Neuronal stem cell (in vitro differentiated cells): ENCODE results near the gene SUPT6H.

Experiments
- DNase-seq: peaks from one replicate; pipeline ENCODE4 v3.0.0-alpha.2; 2013; ENCODE audit warnings: low spot score
- H2AFZ ChIP-seq: one replicate; pipeline ENCODE4 v1.6.1; 2013; ENCODE audit warnings: mild to moderate bottlenecking, low read length, inconsistent platforms
- H2AK5ac ChIP-seq: 2 replicates; pipeline ENCODE4 v1.6.1; 2013; ENCODE audit warnings: low read depth, mild to moderate bottlenecking, inconsistent platforms, low read length, moderate library complexity, mixed read lengths
- H2BK120ac ChIP-seq: 2 replicates; pipeline ENCODE4 v1.6.1; 2013; ENCODE audit warnings: low read depth, mild to moderate bottlenecking, inconsistent platforms, low read length, moderate library complexity, mixed read lengths
- H2BK12ac ChIP-seq: one replicate; pipeline ENCODE4 v1.6.1; 2013; ENCODE audit warnings: low read length, inconsistent platforms
- H2BK15ac ChIP-seq: 2 replicates; pipeline ENCODE4 v1.6.1; 2013; ENCODE audit warnings: mild to moderate bottlenecking, low read length, inconsistent platforms, mixed read lengths
- H2BK5ac ChIP-seq: one replicate; pipeline ENCODE4 v1.6.1; 2013; ENCODE audit warnings: inconsistent platforms, mild to moderate bottlenecking, low read length, moderate library complexity
- H3K14ac ChIP-seq: one replicate; pipeline ENCODE4 v1.6.1; 2013; ENCODE audit warnings: low read length, inconsistent platforms
- H3K18ac ChIP-seq: 2 replicates; pipeline ENCODE4 v1.6.1; 2013; ENCODE audit warnings: low read length, inconsistent platforms
- H3K23ac ChIP-seq: 2 replicates; pipeline ENCODE4 v1.6.1; 2013; ENCODE audit warnings: low read depth, mild to moderate bottlenecking, mixed read lengths, low read length, inconsistent platforms; ENCODE audit not compliant: poor library complexity
- H3K27ac ChIP-seq: replicated peaks from 3 replicates; pipeline ENCODE4 v1.5.1; 2013; ENCODE audit warnings: low read length, inconsistent platforms
- H3K27me3 ChIP-seq, 3 experiments: 2 replicates each; pipeline ENCODE4 v1.6.1; 2013; ENCODE audit warnings: low read length in 3 of 3, mild to moderate bottlenecking in 2 of 3, inconsistent platforms in 1 of 3, low read depth in 1 of 3, mixed read lengths in 1 of 3, moderate library complexity in 1 of 3; ENCODE audit not compliant: control insufficient read depth in 3 of 3, insufficient read depth in 3 of 3
- H3K36me3 ChIP-seq, 2 donors: replicated peaks in 1 of 2; 2 replicates each; pipeline ENCODE4 v1.6.1; 2013; ENCODE audit warnings: low read length in 2 of 2; ENCODE audit not compliant: control insufficient read depth in 2 of 2, insufficient read depth in 2 of 2
- H3K4ac ChIP-seq: 2 replicates; pipeline ENCODE4 v1.6.1; 2013; ENCODE audit warnings: inconsistent platforms, mild to moderate bottlenecking, low read length, moderate library complexity
- H3K4me1 ChIP-seq, 2 donors: 1 replicate in 1 of 2; 2 replicates in 1 of 2; pipeline ENCODE4 v1.6.1; 2013; ENCODE audit warnings: low read length in 2 of 2, low read depth in 1 of 2; ENCODE audit not compliant: control insufficient read depth in 2 of 2, insufficient read depth in 1 of 2
- H3K4me2 ChIP-seq: one replicate; pipeline ENCODE4 v1.6.1; 2013; ENCODE audit warnings: mild to moderate bottlenecking, low read length, inconsistent platforms; ENCODE audit not compliant: insufficient read depth, poor library complexity, severe bottlenecking
- H3K4me3 ChIP-seq, 2 donors: 2 replicates each; pipeline ENCODE4 v1.5.1; 2013; ENCODE audit warnings: low read length in 2 of 2, mild to moderate bottlenecking in 2 of 2, inconsistent platforms in 1 of 2, moderate library complexity in 1 of 2
- H3K79me1 ChIP-seq: one replicate; pipeline ENCODE4 v1.6.1; 2013; ENCODE audit warnings: low read depth, mild to moderate bottlenecking, inconsistent platforms, low read length, moderate library complexity
- H3K9ac ChIP-seq: one replicate; pipeline ENCODE4 v1.6.1; 2013; ENCODE audit warnings: mild to moderate bottlenecking, low read depth, low read length, inconsistent platforms; ENCODE audit not compliant: poor library complexity
- H3K9me3 ChIP-seq, 2 donors: replicated peaks in 1 of 2; 2 replicates each; pipeline versions ENCODE3 to v1.6.1; 2013; ENCODE audit warnings: low read length in 2 of 2, mild to moderate bottlenecking in 2 of 2, inconsistent platforms in 1 of 2, low read depth in 1 of 2, mixed read lengths in 1 of 2, moderate library complexity in 1 of 2; ENCODE audit not compliant: control insufficient read depth in 2 of 2, insufficient read depth in 1 of 2
- H4K8ac ChIP-seq: one replicate; pipeline ENCODE4 v1.6.1; 2013; ENCODE audit warnings: low read depth, mild to moderate bottlenecking, inconsistent platforms, low read length, moderate library complexity
- H4K91ac ChIP-seq: one replicate; pipeline ENCODE4 v1.6.1; 2013; ENCODE audit warnings: low read length, low read depth, mild to moderate bottlenecking, inconsistent platforms; ENCODE audit not compliant: poor library complexity
- WGBS, 2 donors: extraction: QIAGEN DNeasy Blood & Tissue Kit; methylation state at CpG; one replicate each; pipeline ENCODE4 v1.1.7; 2013; ENCODE audit warnings: missing lambda C conversion rate in 2 of 2, mixed read lengths in 1 of 2; ENCODE audit not compliant: insufficient read length in 2 of 2, insufficient replicate concordance in 1 of 2; ENCODE audit errors: extremely low coverage in 2 of 2; 5-methylcytosine and 5-hydroxymethylcytosine counted together

SUPT6H gene

GRCh38 chr17:28646039-28646754 lies 15.8 kb upstream of the SUPT6H start:
- 100% methylated on average over 2 of the region's 12 CpGs; no CpG with 5 or more reads in 1 of the 2 donors for WGBS, 2 donors
- no peak overlapping the region for H4K8ac ChIP-seq
- no peak overlapping the region for H2BK5ac ChIP-seq
- no peak overlapping the region for H4K91ac ChIP-seq
- H3K4me1 ChIP-seq, result peaks cover 2 to 5% of the 10 kb centered on the region in 2 donors
- no peaks in the 10 kb centered on the region for H3K27me3 ChIP-seq
- H3K27ac ChIP-seq, result no peak overlapping the region
- H2AFZ ChIP-seq, result peak overlapping the region; percentile 46
- no peak overlapping the region for H3K4me2 ChIP-seq
- H3K23ac ChIP-seq, result no peak overlapping the region
- no peak overlapping the region for H2BK12ac ChIP-seq
- H2BK120ac ChIP-seq, result no peak overlapping the region
- no peaks in the 10 kb centered on the region for H3K79me1 ChIP-seq
- H3K4me3 ChIP-seq, result no peak overlapping the region
- no peak for DNase-seq
- H2BK15ac ChIP-seq, result no peak overlapping the region
- no peak overlapping the region for H3K14ac ChIP-seq
- H3K4ac ChIP-seq, result no peak overlapping the region
- no peaks in the 10 kb centered on the region for H3K9me3 ChIP-seq
- H3K18ac ChIP-seq, result no peak overlapping the region
- H3K36me3 ChIP-seq, result peaks cover 23 to 67% of the 10 kb centered on the region in 2 donors
- H3K9ac ChIP-seq, result no peak overlapping the region
- no peak overlapping the region for H2AK5ac ChIP-seq

- H3K79me1 ChIP-seq, result no peaks in the 10 kb centered on the region
- H3K9ac ChIP-seq, result no peak overlapping the region
- peaks cover 0 to 1% of the 10 kb centered on the region in 2 donors for H3K4me1 ChIP-seq
- no peak overlapping the region for H3K4me3 ChIP-seq
- H2AK5ac ChIP-seq, result no peak overlapping the region
- H2AFZ ChIP-seq, result no peak overlapping the region
- H3K36me3 ChIP-seq, result peaks cover 6 to 66% of the 10 kb centered on the region in 2 donors
- no peak overlapping the region for H4K91ac ChIP-seq
- no peak overlapping the region for H3K4me2 ChIP-seq
- no peak overlapping the region for H3K14ac ChIP-seq
- no peak overlapping the region for H2BK120ac ChIP-seq
- H3K9me3 ChIP-seq, result no peaks in the 10 kb centered on the region
- H3K23ac ChIP-seq, result no peak overlapping the region
- H3K27me3 ChIP-seq, result no peaks in the 10 kb centered on the region
- no peak overlapping the region for H3K18ac ChIP-seq
- H3K4ac ChIP-seq, result no peak overlapping the region
- no peak overlapping the region for H4K8ac ChIP-seq
- H2BK15ac ChIP-seq, result no peak overlapping the region
- no peak overlapping the region for H3K27ac ChIP-seq
- no peak overlapping the region for H2BK5ac ChIP-seq
- WGBS, 2 donors, result no CpG with 5 or more reads among the region's 2 CpGs
- no peak overlapping the region for H2BK12ac ChIP-seq
- DNase-seq, result no peak
These were observed 13.3 kb upstream of the SUPT6H start for GRCh38 chr17:28648698-28649097.

- H4K8ac ChIP-seq, result no peak overlapping the region
- H3K27ac ChIP-seq, result no peak overlapping the region
- no peak overlapping the region for H3K4me2 ChIP-seq
- no peak overlapping the region for H3K4me3 ChIP-seq
- no peak for DNase-seq
- peak overlapping the region; percentile 43 for H4K91ac ChIP-seq
- no peaks in the 10 kb centered on the region for H3K27me3 ChIP-seq
- peaks cover 0 to 4% of the 10 kb centered on the region in 2 donors for H3K9me3 ChIP-seq
- H3K23ac ChIP-seq, result no peak overlapping the region
- no CpG with 5 or more reads among the region's 5 CpGs for WGBS, 2 donors
- no peak overlapping the region for H2AFZ ChIP-seq
- peaks cover 22 to 86% of the 10 kb centered on the region in 2 donors for H3K36me3 ChIP-seq
- H3K18ac ChIP-seq, result no peak overlapping the region
- H3K4me1 ChIP-seq, result no peaks in the 10 kb centered on the region
- H3K79me1 ChIP-seq, result peaks cover 11% of the 10 kb centered on the region
- peak overlapping the region; percentile 21 for H3K9ac ChIP-seq
- H3K4ac ChIP-seq, result no peak overlapping the region
- no peak overlapping the region for H2BK120ac ChIP-seq
- no peak overlapping the region for H2BK12ac ChIP-seq
- no peak overlapping the region for H3K14ac ChIP-seq
- H2BK15ac ChIP-seq, result no peak overlapping the region
- H2AK5ac ChIP-seq, result no peak overlapping the region
- H2BK5ac ChIP-seq, result no peak overlapping the region
These were observed 6.8 kb upstream of the SUPT6H start for GRCh38 chr17:28655160-28655559.

- Histone ChIP-seq H2BK15ac (no peak overlapping the region), H3K4ac (no peak overlapping the region), H4K91ac (no peak overlapping the region), H4K8ac (no peak overlapping the region), H2BK120ac (no peak overlapping the region), H3K9me3 (peaks cover 4 to 9% of the 10 kb centered on the region in 2 donors), H3K4me1 (peaks cover 0 to 2% of the 10 kb centered on the region in 2 donors), H3K36me3 (peaks cover 25 to 67% of the 10 kb centered on the region in 2 donors), H3K79me1 (peaks cover 14% of the 10 kb centered on the region), H2AK5ac (no peak overlapping the region), H3K27ac (no peak overlapping the region), H3K27me3 (no peaks in the 10 kb centered on the region), H3K9ac (no peak overlapping the region), H2BK12ac (no peak overlapping the region), H3K14ac (no peak overlapping the region), H3K4me2 (no peak overlapping the region), H2BK5ac (no peak overlapping the region), H3K4me3 (no peak overlapping the region), H3K23ac (no peak overlapping the region), H3K18ac (no peak overlapping the region), H2AFZ (no peak overlapping the region)
- WGBS, 2 donors, result no CpG with 5 or more reads among the region's 5 CpGs
- no peak for DNase-seq
These were observed 4.2 kb upstream of the SUPT6H start for GRCh38 chr17:28657756-28658155.
